ENCODE results near the gene MAPT. TPM values are rescaled to one million over a fixed set of nuclear protein-coding genes. Genes with fewer than 3 reads are reported as not detected.

The MAPT gene
- total RNA-seq, 1 experiment from 2014 or later = 37.5 TPM

GRCh38 chr17:45985447-45985846 lies 91.1 kb downstream of the MAPT start:
- ATAC-seq (no peak), DNase-seq (ENCODE audit: low read depth, low spot score) (no peak)
- intact Hi-C loops (cut with micrococcal nuclease) = no loop called here
- no peaks in the 10 kb centered on the region for H3K79me2 ChIP-seq (ENCODE audit: insufficient read depth, low read length)
- H4K20me1 ChIP-seq (ENCODE audit: insufficient read depth) = no peaks in the 10 kb centered on the region
- CTCF ChIA-PET = no interaction called here
- no peaks in the 10 kb centered on the region for H3K36me3 ChIP-seq (ENCODE audit: control insufficient read depth in 1 of 2, insufficient read depth in 2 of 2, low read length in 2 of 2)
- no peak overlapping the region for H2AFZ ChIP-seq (ENCODE audit: low read depth, low read length, poor library complexity, severe bottlenecking)
- H3K4me1 ChIP-seq (ENCODE audit: control insufficient read depth in 1 of 2, insufficient read depth in 2 of 2, low read length in 2 of 2) = no peaks in the 10 kb centered on the region
- POLR2A ChIA-PET = no interaction called here
- H3K27me3 ChIP-seq (ENCODE audit: insufficient read depth, low read length) = no peaks in the 10 kb centered on the region
- H3K9ac ChIP-seq (ENCODE audit: low read length) = no peak overlapping the region
- TF ChIP-seq SIN3A (IDR thresholded peaks at IDR 0.05; ENCODE audit: low read depth) = no peak
- no peak for TF ChIP-seq ZBTB33 (IDR thresholded peaks at IDR 0.05; ENCODE audit: extremely low read depth, insufficient replicate concordance, low read length)
- no peak for TF ChIP-seq JUND (IDR thresholded peaks at IDR 0.05)
- TF ChIP-seq ZFX (IDR thresholded peaks at IDR 0.05) = no peak
- no peak overlapping the region for H3K4me2 ChIP-seq (ENCODE audit: low read length)
- H3K9me2 ChIP-seq (ENCODE audit: insufficient read depth) = no peaks in the 10 kb centered on the region
- no peak overlapping the region for H3K4me3 ChIP-seq (replicated peaks in 1 of 2; ENCODE audit: low read depth in 1 of 2, low read length in 2 of 2)
- H3K9me3 ChIP-seq (ENCODE audit: control insufficient read depth in 1 of 2, insufficient read depth in 1 of 2, low read depth in 1 of 2, low read length in 2 of 2) = no peaks in the 10 kb centered on the region
- RAD21 ChIA-PET (ENCODE audit: low non-redundant PET in 1 of 2, low total read pairs in 2 of 2, uncharacterized antibody in 2 of 2, unreplicated experiment in 2 of 2) = no interaction called here
- H3K27ac ChIP-seq (ENCODE audit: low read depth, low read length) = no peak overlapping the region
- BruUV-seq (replicated peaks) = no TSS peak

GRCh38 chr17:45986056-45986455 lies 91.7 kb downstream of the MAPT start:
- H3K4me1 ChIP-seq (ENCODE audit: control insufficient read depth in 1 of 2, insufficient read depth in 2 of 2, low read length in 2 of 2) = no peaks in the 10 kb centered on the region
- no peaks in the 10 kb centered on the region for H3K27me3 ChIP-seq (ENCODE audit: insufficient read depth, low read length)
- no peak overlapping the region for H3K4me2 ChIP-seq (ENCODE audit: low read length)
- H3K27ac ChIP-seq (ENCODE audit: low read depth, low read length) = no peak overlapping the region
- no peak for TF ChIP-seq ZFX (IDR thresholded peaks at IDR 0.05)
- no peak for TF ChIP-seq ZNF274 (IDR thresholded peaks at IDR 0.05; ENCODE audit: low read depth, low read length)
- no peak for TF ChIP-seq JUND (IDR thresholded peaks at IDR 0.05)
- TF ChIP-seq REST (IDR thresholded peaks at IDR 0.05; ENCODE audit: low read depth) = no peak
- TF ChIP-seq SP1 (IDR thresholded peaks at IDR 0.05; ENCODE audit: low read depth) = no peak
- no peak overlapping the region for H3K4me3 ChIP-seq (replicated peaks in 1 of 2; ENCODE audit: low read depth in 1 of 2, low read length in 2 of 2)
- ATAC-seq (no peak), DNase-seq (ENCODE audit: low read depth, low spot score) (no peak)
- intact Hi-C loops (cut with micrococcal nuclease) = no loop called here
- H3K79me2 ChIP-seq (ENCODE audit: insufficient read depth, low read length) = no peaks in the 10 kb centered on the region
- no peaks in the 10 kb centered on the region for H3K9me2 ChIP-seq (ENCODE audit: insufficient read depth)
- H3K9ac ChIP-seq (ENCODE audit: low read length) = no peak overlapping the region
- H3K36me3 ChIP-seq (ENCODE audit: control insufficient read depth in 1 of 2, insufficient read depth in 2 of 2, low read length in 2 of 2) = no peaks in the 10 kb centered on the region
- no peak overlapping the region for H2AFZ ChIP-seq (ENCODE audit: low read depth, low read length, poor library complexity, severe bottlenecking)
- ChIA-PET RAD21 (ENCODE audit: low non-redundant PET in 1 of 2, low total read pairs in 2 of 2, uncharacterized antibody in 2 of 2, unreplicated experiment in 2 of 2) (no interaction called here), CTCF (no interaction called here), POLR2A (no interaction called here)
- H4K20me1 ChIP-seq (ENCODE audit: insufficient read depth) = no peaks in the 10 kb centered on the region
- BruUV-seq (replicated peaks) = no TSS peak
- no peaks in the 10 kb centered on the region for H3K9me3 ChIP-seq (ENCODE audit: control insufficient read depth in 1 of 2, insufficient read depth in 1 of 2, low read depth in 1 of 2, low read length in 2 of 2)

Data from HCT116 (cell line).